Trophoblast cell (in vitro differentiated cells and primary cell): Measurements from ENCODE around the gene EVC2.

Source experiments
- DNase-seq, 2 donors: peaks; one replicate each; pipeline ENCODE4 v3.0.0-alpha.2; 2016
- H2AFZ ChIP-seq: 2 replicates; pipeline ENCODE4 v1.6.1; 2013; ENCODE audit warnings: low read length, moderate library complexity, mild to moderate bottlenecking; ENCODE audit not compliant: insufficient read depth, poor library complexity
- H2AK5ac ChIP-seq: 2 replicates; pipeline ENCODE4 v1.6.1; 2013; ENCODE audit warnings: mild to moderate bottlenecking, low read length
- H2BK120ac ChIP-seq: 2 replicates; pipeline ENCODE4 v1.6.1; 2013; ENCODE audit warnings: low read length, mild to moderate bottlenecking, moderate library complexity; ENCODE audit not compliant: insufficient read depth, poor library complexity
- H2BK12ac ChIP-seq: 2 replicates; pipeline ENCODE4 v1.6.1; 2013; ENCODE audit warnings: mild to moderate bottlenecking, low read length, moderate library complexity
- H2BK5ac ChIP-seq: 2 replicates; pipeline ENCODE4 v1.6.1; 2013; ENCODE audit warnings: low read length, low read depth, moderate library complexity, mild to moderate bottlenecking; ENCODE audit not compliant: poor library complexity
- H3K14ac ChIP-seq: 2 replicates; pipeline ENCODE4 v1.6.1; 2013; ENCODE audit warnings: mild to moderate bottlenecking, low read length
- H3K18ac ChIP-seq: 2 replicates; pipeline ENCODE4 v1.6.1; 2013; ENCODE audit warnings: mild to moderate bottlenecking, low read length
- H3K23ac ChIP-seq: 2 replicates; pipeline ENCODE4 v1.6.1; 2013; ENCODE audit warnings: low read length
- H3K27ac ChIP-seq: 2 replicates; pipeline ENCODE4 v1.5.1; 2013; ENCODE audit warnings: low read depth, mild to moderate bottlenecking, inconsistent platforms, low read length, moderate library complexity
- H3K27me3 ChIP-seq: 2 replicates; pipeline ENCODE4 v1.6.1; 2013; ENCODE audit warnings: inconsistent platforms, mild to moderate bottlenecking, low read length, moderate library complexity; ENCODE audit not compliant: insufficient read depth
- H3K36me3 ChIP-seq, 2 experiments: 1 replicate in 1 of 2; 2 replicates in 1 of 2; pipeline ENCODE4 v1.6.1; 2013; ENCODE audit warnings: low read length in 2 of 2, mild to moderate bottlenecking in 2 of 2, moderate library complexity in 1 of 2; ENCODE audit not compliant: insufficient read depth in 2 of 2, control insufficient read depth in 1 of 2
- H3K4ac ChIP-seq: 2 replicates; pipeline ENCODE4 v1.6.1; 2013; ENCODE audit warnings: low read depth, mild to moderate bottlenecking, low read length, moderate library complexity
- H3K4me1 ChIP-seq, 2 experiments: 1 replicate in 1 of 2; 2 replicates in 1 of 2; pipeline ENCODE4 v1.6.1; 2013; ENCODE audit warnings: low read length in 2 of 2, mild to moderate bottlenecking in 2 of 2, moderate library complexity in 1 of 2; ENCODE audit not compliant: insufficient read depth in 2 of 2, control insufficient read depth in 1 of 2
- H3K4me2 ChIP-seq: 2 replicates; pipeline ENCODE4 v1.6.1; 2013; ENCODE audit warnings: inconsistent platforms, mild to moderate bottlenecking, low read length, moderate library complexity
- H3K4me3 ChIP-seq: 2 replicates; pipeline ENCODE4 v1.5.1; 2013; ENCODE audit warnings: mild to moderate bottlenecking, low read depth, low read length, inconsistent platforms
- H3K79me1 ChIP-seq: one replicate; pipeline ENCODE4 v1.6.1; 2013; ENCODE audit warnings: low read length
- H3K79me2 ChIP-seq: 2 replicates; pipeline ENCODE4 v1.6.1; 2013; ENCODE audit warnings: low read length, mild to moderate bottlenecking; ENCODE audit not compliant: control insufficient read depth, insufficient read depth, poor library complexity
- H3K9ac ChIP-seq: 2 replicates; pipeline ENCODE4 v1.6.1; 2013; ENCODE audit warnings: mild to moderate bottlenecking, low read length
- H3K9me3 ChIP-seq: 2 replicates; pipeline ENCODE4 v1.6.1; 2013; ENCODE audit warnings: low read depth, mild to moderate bottlenecking, control low read depth, inconsistent platforms, low read length; ENCODE audit not compliant: insufficient read depth
- H4K12ac ChIP-seq: 2 replicates; pipeline ENCODE4 v1.6.1; 2013; ENCODE audit warnings: low read depth, mild to moderate bottlenecking, low read length, moderate library complexity
- H4K8ac ChIP-seq: 2 replicates; pipeline ENCODE4 v1.6.1; 2013; ENCODE audit warnings: low read depth, mild to moderate bottlenecking, low read length, moderate library complexity
- H4K91ac ChIP-seq: one replicate; pipeline ENCODE4 v1.6.1; 2013; ENCODE audit warnings: low read depth, mild to moderate bottlenecking, low read length, moderate library complexity
- WGBS: extraction: QIAGEN DNeasy Blood & Tissue Kit; methylation state at CpG from one replicate; pipeline ENCODE4 v1.1.7; 2013; ENCODE audit warnings: missing lambda C conversion rate; ENCODE audit not compliant: insufficient read length, insufficient coverage; ENCODE audit errors: extremely low coverage; 5-methylcytosine and 5-hydroxymethylcytosine counted together

The EVC2 gene

GRCh38 chr4:5751666-5752375 is 43.5 kb upstream of the EVC2 start:
- Histone ChIP-seq H2BK5ac (no peak overlapping the region), H3K36me3 (peaks cover 41 to 47% of the 10 kb centered on the region in 2 experiments), H3K14ac (no peak overlapping the region), H3K79me2 (no peaks in the 10 kb centered on the region), H3K27ac (no peak overlapping the region), H3K9ac (no peak overlapping the region), H4K12ac (no peak overlapping the region), H3K4ac (no peak overlapping the region), H3K27me3 (no peaks in the 10 kb centered on the region), H4K91ac (no peak overlapping the region), H4K8ac (no peak overlapping the region), H3K4me2 (no peak overlapping the region), H3K4me3 (no peak overlapping the region), H3K23ac (no peak overlapping the region), H2BK120ac (no peak overlapping the region), H3K4me1 (no peaks in the 10 kb centered on the region), H2BK12ac (no peak overlapping the region), H2AK5ac (no peak overlapping the region), H2AFZ (no peak overlapping the region), H3K79me1 (no peaks in the 10 kb centered on the region), H3K9me3 (no peaks in the 10 kb centered on the region), H3K18ac (no peak overlapping the region)
- WGBS, result no CpG with 5 or more reads among the region's 14 CpGs
- no peak for DNase-seq

GRCh38 chr4:5750946-5751665 is 42.7 kb upstream of the EVC2 start:
- Histone ChIP-seq H3K9ac (no peak overlapping the region), H2AK5ac (no peak overlapping the region), H3K14ac (no peak overlapping the region), H4K12ac (no peak overlapping the region), H3K9me3 (no peaks in the 10 kb centered on the region), H2BK12ac (no peak overlapping the region), H3K23ac (no peak overlapping the region), H3K27me3 (no peaks in the 10 kb centered on the region), H3K36me3 (peaks cover 35 to 41% of the 10 kb centered on the region in 2 experiments), H3K18ac (no peak overlapping the region), H3K4me2 (no peak overlapping the region), H2AFZ (no peak overlapping the region), H3K4ac (no peak overlapping the region), H3K79me1 (no peaks in the 10 kb centered on the region), H3K4me1 (no peaks in the 10 kb centered on the region), H2BK5ac (no peak overlapping the region), H3K4me3 (no peak overlapping the region), H4K91ac (no peak overlapping the region), H4K8ac (no peak overlapping the region), H3K79me2 (no peaks in the 10 kb centered on the region), H2BK120ac (no peak overlapping the region), H3K27ac (no peak overlapping the region)
- no CpG with 5 or more reads among the region's 17 CpGs for WGBS
- peak in 1 of 2 donors; percentile 17 for DNase-seq

GRCh38 chr4:5750052-5750945 is 41.9 kb upstream of the EVC2 start:
- no peak overlapping the region for H2BK5ac ChIP-seq
- H3K4me1 ChIP-seq, result no peaks in the 10 kb centered on the region
- H3K36me3 ChIP-seq, result peaks cover 34% of the 10 kb centered on the region in 2 experiments
- no peaks in the 10 kb centered on the region for H3K27me3 ChIP-seq
- no peak overlapping the region for H2BK120ac ChIP-seq
- H2AFZ ChIP-seq, result no peak overlapping the region
- H3K18ac ChIP-seq, result no peak overlapping the region
- H2BK12ac ChIP-seq, result no peak overlapping the region
- H3K4me2 ChIP-seq, result no peak overlapping the region
- DNase-seq, result peak in 1 of 2 donors; percentile 45
- no peak overlapping the region for H3K9ac ChIP-seq
- H3K4me3 ChIP-seq, result no peak overlapping the region
- H3K79me1 ChIP-seq, result no peaks in the 10 kb centered on the region
- no peak overlapping the region for H3K23ac ChIP-seq
- H3K79me2 ChIP-seq, result no peaks in the 10 kb centered on the region
- H3K9me3 ChIP-seq, result no peaks in the 10 kb centered on the region
- no peak overlapping the region for H3K14ac ChIP-seq
- H3K27ac ChIP-seq, result no peak overlapping the region
- WGBS, result no CpG with 5 or more reads among the region's 10 CpGs
- H2AK5ac ChIP-seq, result no peak overlapping the region
- H4K91ac ChIP-seq, result no peak overlapping the region
- no peak overlapping the region for H3K4ac ChIP-seq
- H4K8ac ChIP-seq, result no peak overlapping the region
- no peak overlapping the region for H4K12ac ChIP-seq

- no peak overlapping the region for H3K14ac ChIP-seq
- peaks cover 29 to 31% of the 10 kb centered on the region in 2 experiments for H3K36me3 ChIP-seq
- WGBS, result no CpG with 5 or more reads among the region's 9 CpGs
- no peak overlapping the region for H3K4me3 ChIP-seq
- H3K4ac ChIP-seq, result no peak overlapping the region
- H3K79me2 ChIP-seq, result no peaks in the 10 kb centered on the region
- H3K27ac ChIP-seq, result no peak overlapping the region
- no peak overlapping the region for H3K4me2 ChIP-seq
- H3K9ac ChIP-seq, result no peak overlapping the region
- H3K4me1 ChIP-seq, result no peaks in the 10 kb centered on the region
- H2BK12ac ChIP-seq, result no peak overlapping the region
- no peaks in the 10 kb centered on the region for H3K9me3 ChIP-seq
- DNase-seq, result no peak
- no peak overlapping the region for H2BK120ac ChIP-seq
- no peaks in the 10 kb centered on the region for H3K27me3 ChIP-seq
- H2AK5ac ChIP-seq, result no peak overlapping the region
- no peak overlapping the region for H4K8ac ChIP-seq
- no peak overlapping the region for H2AFZ ChIP-seq
- H4K12ac ChIP-seq, result no peak overlapping the region
- H3K79me1 ChIP-seq, result no peaks in the 10 kb centered on the region
- H2BK5ac ChIP-seq, result no peak overlapping the region
- no peak overlapping the region for H3K18ac ChIP-seq
- no peak overlapping the region for H3K23ac ChIP-seq
- H4K91ac ChIP-seq, result no peak overlapping the region
Measured at GRCh38 chr4:5749568-5749967, 41.2 kb upstream of the EVC2 start.
